A549 (cell line): ENCODE data around the gene SLC31A2. TPM values are rescaled to one million over a fixed set of nuclear protein-coding genes. Genes with fewer than 3 reads are reported as not detected.

Experiments
- ATAC-seq, 2 experiments: fragments of 200-7000 bp in 1 of 2; fragments of >200 bp in 1 of 2; cut with Nextera tagmentation in 1 of 2; cut with Tn5 transposase in 1 of 2; 3 replicates each; pipeline versions ENCODE4 v1.8.0 to v1.9.1; 2018 to 2020; ENCODE audit warnings: mild to moderate bottlenecking in 1 of 2, moderate library complexity in 1 of 2
- CTCF ChIA-PET: fragments of 300-600 bp; sonication (Branson Sonifier 250); formaldehyde crosslinking; extraction: SDS; loops from one replicate; lab custom pipeline; 2021; ENCODE audit warnings: antibody characterized with exemption, inconsistent platforms; lab: Yijun Ruan, JAX
- POLR2A ChIA-PET: fragments of 350-600 bp; formaldehyde crosslinking; extraction: SDS; loops from one replicate; lab custom pipeline; 2021; ENCODE audit warnings: antibody characterized with exemption, inconsistent platforms; lab: Yijun Ruan, JAX
- DNase-seq, 2 experiments: peaks; one replicate each; pipeline versions ENCODE4 v3.0.0 to v3.0.0-alpha.2; 2011 to 2016; ENCODE audit warnings: low read depth in 1 of 2, low spot score in 1 of 2
- FAIRE-seq: peaks from 2 replicates; lab custom pipeline; 2011; peaks lifted over from hg19 to GRCh38; lab: Jason Lieb, UNC
- H3K27ac ChIP-seq, 2 experiments: fragments of >200 bp; sonication (Bioruptor Twin); formaldehyde crosslinking; 3 replicates each; pipeline ENCODE4 v1.5.1; 2016 to 2017
- H3K4me1 ChIP-seq: fragments of >200 bp; sonication (Bioruptor Twin); formaldehyde crosslinking; 3 replicates; pipeline ENCODE4 v1.6.1; 2016
- H3K4me2 ChIP-seq: fragments of >200 bp; sonication (Bioruptor Twin); formaldehyde crosslinking; 3 replicates; pipeline ENCODE4 v1.6.1; 2016
- H3K4me3 ChIP-seq: fragments of >200 bp; sonication (Bioruptor Twin); formaldehyde crosslinking; 3 replicates; pipeline ENCODE4 v1.5.1; 2016
- H3K9me3 ChIP-seq: fragments of >200 bp; sonication (Bioruptor Twin); formaldehyde crosslinking; 3 replicates; pipeline ENCODE4 v1.6.1; 2016
- BHLHE40 ChIP-seq: IDR thresholded peaks from 2 replicates; pipeline ENCODE4 v1.6.1; 2012; ENCODE audit warnings: low read depth, low read length, inconsistent platforms
- CHD4 ChIP-seq: fragments of 200-600 bp; sonication (generic); IDR thresholded peaks from 2 replicates; pipeline ENCODE4 v1.6.1; 2016; ENCODE audit warnings: antibody characterized with exemption, mild to moderate bottlenecking, borderline replicate concordance
- EP300 ChIP-seq, 2 experiments: fragments of >200 bp; sonication (Bioruptor Twin); formaldehyde crosslinking; IDR thresholded peaks; 2 replicates in 1 of 2; 3 replicates in 1 of 2; pipeline ENCODE4 v1.6.1; 2016 to 2017
- FOSB ChIP-seq: fragments of 250-450 bp; sonication (Bioruptor Pico); IDR thresholded peaks from 2 replicates; pipeline ENCODE4 v1.5.0; 2020; ENCODE audit warnings: mild to moderate bottlenecking, moderate library complexity
- FOSL2 ChIP-seq, 2 experiments: fragments of 450-650 bp in 1 of 2; fragments of >200 bp in 1 of 2; sonication (Bioruptor Twin) in 1 of 2; formaldehyde crosslinking; IDR thresholded peaks; 2 replicates each; pipeline versions ENCODE4 v1.5.0 to v1.6.1; 2016 to 2020; ENCODE audit warnings: mild to moderate bottlenecking in 1 of 2, moderate library complexity in 1 of 2
- HDAC2 ChIP-seq: fragments of 200-600 bp; sonication (generic); IDR thresholded peaks from 2 replicates; pipeline ENCODE4 v1.6.1; 2016
- HEYL ChIP-seq: fragments of 250-450 bp; sonication (Bioruptor Pico); IDR thresholded peaks from 2 replicates; pipeline ENCODE4 v1.8.0; 2021; ENCODE audit warnings: mild to moderate bottlenecking, moderate library complexity
- MAFK ChIP-seq: fragments of 450-650 bp; IDR thresholded peaks from 2 replicates; pipeline ENCODE4 v1.6.1; 2014; ENCODE audit not compliant: partially characterized antibody
- MAZ ChIP-seq: fragments of 150-350 bp; IDR thresholded peaks from 2 replicates; pipeline ENCODE4 v1.6.1; 2014; ENCODE audit warnings: antibody characterized with exemption, low read depth, low read length, borderline replicate concordance
- MYC ChIP-seq: IDR thresholded peaks from 2 replicates; pipeline ENCODE4 v1.6.1; 2012; ENCODE audit warnings: mild to moderate bottlenecking, inconsistent platforms, low read length, improper control_type of control experiment, borderline replicate concordance
- NR3C1 ChIP-seq: fragments of >200 bp; sonication (Bioruptor Twin); formaldehyde crosslinking; IDR thresholded peaks from 3 replicates; pipeline ENCODE4 v1.6.1; 2017
- PHF8 ChIP-seq: fragments of 200-600 bp; sonication (generic); IDR thresholded peaks from 2 replicates; pipeline ENCODE4 v1.6.1; 2016; ENCODE audit warnings: low read depth, mild to moderate bottlenecking, antibody characterized with exemption, moderate library complexity, borderline replicate concordance
- RNF2 ChIP-seq: fragments of 200-600 bp; sonication (generic); IDR thresholded peaks from 2 replicates; pipeline ENCODE4 v1.6.1; 2016; ENCODE audit warnings: low read depth, mild to moderate bottlenecking, antibody characterized with exemption, moderate library complexity, borderline replicate concordance
- SMC3 ChIP-seq: fragments of >200 bp; sonication (Bioruptor Twin); formaldehyde crosslinking; IDR thresholded peaks from 3 replicates; pipeline ENCODE4 v1.6.1; 2018; ENCODE audit warnings: inconsistent platforms
- TFCP2L1 ChIP-seq: fragments of 250-450 bp; sonication (Bioruptor Pico); IDR thresholded peaks from 2 replicates; pipeline ENCODE4 v1.5.0; 2021; ENCODE audit warnings: mild to moderate bottlenecking
- ZC3H11A ChIP-seq: fragments of 450-650 bp; IDR thresholded peaks from 2 replicates; pipeline ENCODE4 v1.6.1; 2014; ENCODE audit warnings: antibody characterized with exemption, mild to moderate bottlenecking
- WGBS: methylation state at CpG from one replicate; pipeline ENCODE4 v1.1.6; 2017; ENCODE audit errors: missing lambda C conversion rate; 5-methylcytosine and 5-hydroxymethylcytosine counted together
- polyA plus RNA-seq, 4 experiments: library from polyadenylated mRNA; depleted of rRNA in 3 of 4; stranded (reverse); fragments of >200 nt; fragmentation: RNase III in 1 of 4; extraction: RNeasy Plus Mini Kit Qiagen cat#74134 plus additional on column Dnase treatment in 1 of 4; gene quantifications; 2 replicates in 3 of 4; 3 replicates in 1 of 4; pipeline ENCODE4 v1.2.3, GENCODE V29; 2011 to 2017
- TF ChIP-seq, protein P1 (sequence below): fragments of >200 bp; sonication (Bioruptor Twin); formaldehyde crosslinking; IDR thresholded peaks from 3 replicates; pipeline ENCODE4 v1.6.1; 2016

The SLC31A2 gene
- polyA plus RNA-seq, 2 of the 4 experiments (the other 2 are of a cell fraction) = 5.8 to 5.9 TPM

GRCh38 chr9:113199683-113200329 lies 49.0 kb downstream of the SLC31A2 start (continued):
- TF ChIP-seq PHF8 (no peak), SMC3 (no peak), ZC3H11A (no peak), MAZ (no peak), HDAC2 (no peak), TFCP2L1 (CRISPR knock-in tag) (no peak), CHD4 (no peak)

DNA sequence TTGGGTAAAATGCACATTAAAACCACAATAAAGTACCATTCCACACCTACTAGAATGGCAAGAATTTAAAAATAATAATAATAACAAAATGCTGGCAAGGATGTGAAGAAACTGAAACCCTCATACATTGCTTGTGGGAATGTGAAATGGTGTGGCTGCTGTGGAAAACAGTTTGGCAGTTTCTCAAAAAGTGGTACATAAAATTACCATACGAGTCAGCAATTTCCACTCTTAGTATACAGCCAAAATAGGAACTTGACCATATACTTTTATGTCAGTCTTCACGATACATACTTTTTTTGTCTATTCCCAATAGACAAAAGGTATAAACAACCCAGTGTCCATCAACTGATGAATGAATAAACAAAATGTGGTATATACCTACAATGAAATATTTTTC lies 54.6 kb downstream of the SLC31A2 start:
- no peak overlapping the region for H3K27ac ChIP-seq
- H3K4me3 ChIP-seq = no peak overlapping the region
- CTCF ChIA-PET = no interaction called here
- WGBS = 97% methylated on average over 2 of the region's 2 CpGs
- no peak for TF ChIP-seq MYC
- TF ChIP-seq MAFK = peak; percentile 81
- TF ChIP-seq RNF2 = no peak
- no peak for TF ChIP-seq FOSL2 (IDR thresholded peaks at IDR 0.05)
- no peak for TF ChIP-seq FOSL2 (CRISPR knock-in tag; IDR thresholded peaks at IDR 0.05)
- TF ChIP-seq NR3C1 = no peak
- ATAC-seq = no peak
- POLR2A ChIA-PET = no interaction called here
- no peak for DNase-seq
- no peak for FAIRE-seq
- H3K4me2 ChIP-seq = no peak overlapping the region
- no peaks in the 10 kb centered on the region for H3K9me3 ChIP-seq
- no peaks in the 10 kb centered on the region for H3K4me1 ChIP-seq

- H3K4me1 ChIP-seq = no peaks in the 10 kb centered on the region
- no peak for TF ChIP-seq EP300 (IDR thresholded peaks at IDR 0.05)
- no peak for TF ChIP-seq FOSB (CRISPR knock-in tag)
- TF ChIP-seq MAZ = no peak
- no peak for TF ChIP-seq HEYL (CRISPR knock-in tag)
- TF ChIP-seq, protein P1, sequence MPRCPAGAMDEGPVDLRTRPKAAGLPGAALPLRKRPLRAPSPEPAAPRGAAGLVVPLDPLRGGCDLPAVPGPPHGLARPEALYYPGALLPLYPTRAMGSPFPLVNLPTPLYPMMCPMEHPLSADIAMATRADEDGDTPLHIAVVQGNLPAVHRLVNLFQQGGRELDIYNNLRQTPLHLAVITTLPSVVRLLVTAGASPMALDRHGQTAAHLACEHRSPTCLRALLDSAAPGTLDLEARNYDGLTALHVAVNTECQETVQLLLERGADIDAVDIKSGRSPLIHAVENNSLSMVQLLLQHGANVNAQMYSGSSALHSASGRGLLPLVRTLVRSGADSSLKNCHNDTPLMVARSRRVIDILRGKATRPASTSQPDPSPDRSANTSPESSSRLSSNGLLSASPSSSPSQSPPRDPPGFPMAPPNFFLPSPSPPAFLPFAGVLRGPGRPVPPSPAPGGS = no peak
- ATAC-seq (no peak), FAIRE-seq (no peak), DNase-seq (no peak)
- ChIA-PET CTCF (interaction anchor here (0.7 to 2.4 kb wide), 2 partner anchors 9 kb away, joined by 4 to 6 read pairs; no protein-coding TSS in a partner anchor), POLR2A (no interaction called here)
- no peaks in the 10 kb centered on the region for H3K9me3 ChIP-seq
- H3K27ac ChIP-seq = no peak overlapping the region
- no peak overlapping the region for H3K4me3 ChIP-seq
- WGBS = 91% methylated on average over 1 of the region's 1 CpG
- H3K4me2 ChIP-seq = no peak overlapping the region
These were observed 55.1 kb downstream of the SLC31A2 start for GRCh38 chr9:113205861-113206260.

GRCh38 chr9:113210815-113211214 lies 60.0 kb downstream of the SLC31A2 start:
- ATAC-seq (no peak), DNase-seq (no peak), FAIRE-seq (no peak)
- H3K4me1 ChIP-seq = peaks cover 5% of the 10 kb centered on the region; the same call in 2 of the 3 replicates
- H3K27ac ChIP-seq = no peak overlapping the region
- POLR2A ChIA-PET = no interaction called here
- 94% methylated on average over 10 of the region's 10 CpGs for WGBS
- TF ChIP-seq BHLHE40 = no peak
- no peak for TF ChIP-seq HEYL (CRISPR knock-in tag)
- no peak overlapping the region for H3K4me2 ChIP-seq
- CTCF ChIA-PET = no interaction called here
- no peaks in the 10 kb centered on the region for H3K9me3 ChIP-seq
- H3K4me3 ChIP-seq = no peak overlapping the region

Other genes with a start within 250 kb of the SLC31A2 start
- gene ZNF883, start 138.8 kb upstream of the SLC31A2 start, polyA plus RNA-seq (2011; rRNA removed) = 1.7 and 1.8 TPM in 2 replicates
- gene ZNF883, start 138.8 kb upstream of the SLC31A2 start, polyA plus RNA-seq (2017; fragmentation: RNase III; extraction: RNeasy Plus Mini Kit Qiagen cat#74134 plus additional on column Dnase treatment) = 1.8 to 2.3 TPM (median 2.0 TPM) in 3 replicates
- gene ZFP37, start 94.3 kb upstream of the SLC31A2 start, polyA plus RNA-seq (2011; rRNA removed) = 1.6 and 2.8 TPM in 2 replicates
- gene ZFP37, start 94.3 kb upstream of the SLC31A2 start, polyA plus RNA-seq (2017; fragmentation: RNase III; extraction: RNeasy Plus Mini Kit Qiagen cat#74134 plus additional on column Dnase treatment) = 2.0 to 2.3 TPM (median 2.0 TPM) in 3 replicates
- gene FKBP15, start 70.3 kb downstream of the SLC31A2 start, polyA plus RNA-seq (2011; rRNA removed) = 26.0 and 26.8 TPM in 2 replicates
- 14.0 to 14.2 TPM (median 14.1 TPM) in 3 replicates for gene FKBP15, start 70.3 kb downstream of the SLC31A2 start, polyA plus RNA-seq (2017; fragmentation: RNase III; extraction: RNeasy Plus Mini Kit Qiagen cat#74134 plus additional on column Dnase treatment)
- gene SLC31A1, start 70.5 kb downstream of the SLC31A2 start, polyA plus RNA-seq (2011; rRNA removed) = 27.9 and 28.0 TPM in 2 replicates
- gene SLC31A1, start 70.5 kb downstream of the SLC31A2 start, polyA plus RNA-seq (2017; fragmentation: RNase III; extraction: RNeasy Plus Mini Kit Qiagen cat#74134 plus additional on column Dnase treatment) = 21.6 to 24.2 TPM (median 22.7 TPM) in 3 replicates
- gene CDC26, start 124.6 kb downstream of the SLC31A2 start, polyA plus RNA-seq (2011; rRNA removed) = 60.4 and 80.7 TPM in 2 replicates
- 68.2 to 69.0 TPM (median 68.9 TPM) in 3 replicates for gene CDC26, start 124.6 kb downstream of the SLC31A2 start, polyA plus RNA-seq (2017; fragmentation: RNase III; extraction: RNeasy Plus Mini Kit Qiagen cat#74134 plus additional on column Dnase treatment)
- 61.5 and 62.1 TPM in 2 replicates for gene PRPF4, start 124.7 kb downstream of the SLC31A2 start, polyA plus RNA-seq (2011; rRNA removed)
- gene PRPF4, start 124.7 kb downstream of the SLC31A2 start, polyA plus RNA-seq (2017; fragmentation: RNase III; extraction: RNeasy Plus Mini Kit Qiagen cat#74134 plus additional on column Dnase treatment) = 52.2 to 58.1 TPM (median 53.4 TPM) in 3 replicates
- 0.13 and 0.15 TPM in 2 replicates for gene RNF183, start 152.4 kb downstream of the SLC31A2 start, polyA plus RNA-seq (2011; rRNA removed)
- gene RNF183, start 152.4 kb downstream of the SLC31A2 start, polyA plus RNA-seq (2017; fragmentation: RNase III; extraction: RNeasy Plus Mini Kit Qiagen cat#74134 plus additional on column Dnase treatment) = not detected in 3 replicates
- 2.9 and 3.7 TPM in 2 replicates for gene WDR31, start 189.3 kb downstream of the SLC31A2 start, polyA plus RNA-seq (2011; rRNA removed)
- 1.9 to 2.1 TPM (median 1.9 TPM) in 3 replicates for gene WDR31, start 189.3 kb downstream of the SLC31A2 start, polyA plus RNA-seq (2017; fragmentation: RNase III; extraction: RNeasy Plus Mini Kit Qiagen cat#74134 plus additional on column Dnase treatment)
- 0.06 and 0.07 TPM in 2 replicates for gene BSPRY, start 198.5 kb downstream of the SLC31A2 start, polyA plus RNA-seq (2011; rRNA removed)
- 0.04 to 0.05 TPM in 2 of 3 replicates, not detected in the other for gene BSPRY, start 198.5 kb downstream of the SLC31A2 start, polyA plus RNA-seq (2017; fragmentation: RNase III; extraction: RNeasy Plus Mini Kit Qiagen cat#74134 plus additional on column Dnase treatment)
- 17.5 and 22.2 TPM in 2 replicates for gene HDHD3, start 226.0 kb downstream of the SLC31A2 start, polyA plus RNA-seq (2011; rRNA removed)
- 17.0 to 22.6 TPM (median 21.0 TPM) in 3 replicates for gene HDHD3, start 226.0 kb downstream of the SLC31A2 start, polyA plus RNA-seq (2017; fragmentation: RNase III; extraction: RNeasy Plus Mini Kit Qiagen cat#74134 plus additional on column Dnase treatment)